Body of pancreas (tissue), 4 donors: ENCODE results near the gene FOXA3.

Experiments
- CTCF ChIP-seq, 7 experiments: fragments of 450-650 bp in 4 of 7; fragments of 200-600 bp in 3 of 7; sonication (generic) in 3 of 7; IDR thresholded peaks; one replicate each; pipeline ENCODE4 v1.5.1; 2016 to 2019; ENCODE audit warnings: antibody characterized with exemption in 7 of 7
- POLR2A ChIP-seq, 3 donors: fragments of 450-650 bp; IDR thresholded peaks; one replicate each; pipeline ENCODE4 v1.6.1; 2016; ENCODE audit warnings: antibody characterized with exemption in 3 of 3, mild to moderate bottlenecking in 2 of 3

- no peak for TF ChIP-seq POLR2A (IDR thresholded peaks at IDR 0.05)
- TF ChIP-seq CTCF (IDR thresholded peaks at IDR 0.05), result no peak
These were observed 40.9 kb upstream of the FOXA3 start for GRCh38 chr19:45823182-45823581.
